NCI-H1694 treated with DMSO at 0.1 percent for 48 hours (cell line): ENCODE measurements around the gene SRXN1.

Source experiments
- DNase-seq: peaks from one replicate; lab custom pipeline; 2025; lab: John Stamatoyannopoulos, UW

SRXN1 gene

GRCh38 chr20:607476-607875 is 45.5 kb downstream of the SRXN1 start:
- DNase-seq = no peak

DNA sequence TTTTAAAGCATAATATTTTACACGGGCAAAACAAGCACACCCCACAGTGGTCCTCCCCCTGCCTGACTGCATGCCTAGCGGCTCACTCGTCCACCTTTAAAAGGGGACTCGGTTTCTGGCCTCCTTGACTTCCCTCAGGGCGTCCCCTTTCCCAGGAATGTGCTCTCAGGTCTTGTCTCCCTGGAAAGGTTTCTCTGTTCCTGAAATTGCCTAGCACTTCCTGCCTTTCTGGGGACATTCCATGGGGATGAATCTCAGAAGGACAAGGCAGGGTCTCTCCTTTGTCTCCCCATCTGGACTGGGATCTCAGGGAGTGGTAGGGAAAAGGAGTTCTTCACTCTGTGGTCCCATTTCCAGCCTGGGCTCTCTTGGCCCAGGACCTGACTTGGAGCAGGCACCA is 47.8 kb downstream of the SRXN1 start:
- no peak for DNase-seq

- no peak for DNase-seq
Observed at GRCh38 chr20:603116-603640, 49.8 kb downstream of the SRXN1 start.

DNA sequence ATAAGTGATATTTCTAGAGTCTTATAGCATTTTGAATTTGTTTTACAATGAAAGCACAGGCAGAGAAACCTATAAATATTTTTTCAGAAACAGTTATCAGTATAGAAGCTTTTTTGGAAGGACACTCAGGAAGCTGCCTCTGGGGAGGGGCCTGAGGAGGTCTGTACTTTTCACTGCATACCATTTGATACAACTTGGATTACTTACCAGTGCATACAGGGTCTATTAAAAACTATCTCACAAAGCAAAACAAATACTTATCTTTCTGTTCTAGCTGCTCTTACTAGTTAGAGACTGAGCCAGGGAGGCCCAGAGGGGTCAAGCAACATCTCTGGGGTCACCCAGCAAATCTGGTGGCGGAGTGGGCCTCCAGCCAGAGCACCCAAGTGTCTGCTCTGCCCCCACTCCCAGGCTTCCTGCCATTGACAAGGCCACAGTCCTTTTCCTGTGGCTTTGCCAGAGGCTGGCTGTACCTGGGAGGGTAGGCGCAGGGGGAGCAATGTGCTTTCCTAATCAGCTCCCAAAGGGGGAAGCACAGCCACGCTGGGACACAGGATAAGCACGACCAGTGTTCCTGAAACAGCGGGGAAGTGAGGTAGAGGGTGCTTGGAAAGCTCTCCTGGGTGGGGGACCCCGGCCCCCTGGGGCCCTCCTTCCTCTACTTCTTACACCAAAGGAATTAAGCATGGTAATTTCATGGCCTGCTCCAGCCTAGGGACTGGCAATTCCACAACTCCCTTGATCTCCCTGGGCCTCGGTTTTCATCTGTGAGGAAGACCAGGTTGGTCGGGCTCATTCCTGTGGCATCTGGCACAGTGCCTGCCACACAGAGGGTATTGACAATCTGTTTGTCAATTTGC is 50.7 kb downstream of the SRXN1 start:
- no peak for DNase-seq

DNA sequence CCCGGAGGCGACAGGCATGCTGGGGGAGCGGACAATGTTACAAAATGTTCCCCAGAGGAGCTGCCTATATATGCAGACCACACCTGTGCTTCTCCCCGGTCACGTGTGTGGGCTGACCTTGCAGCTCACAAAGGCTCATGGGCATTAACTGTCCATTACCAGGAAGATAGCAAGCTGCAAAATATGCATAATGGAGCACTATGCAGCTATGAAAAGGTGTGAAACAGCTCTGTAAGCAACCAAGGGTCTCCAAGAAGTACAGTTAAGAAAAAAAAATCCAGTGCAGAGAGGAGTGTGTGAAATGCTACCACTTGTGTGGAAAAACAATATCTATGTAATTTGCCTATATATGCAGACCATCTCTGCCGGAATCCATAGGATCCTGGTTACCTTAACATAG is 52.3 kb downstream of the SRXN1 start:
- DNase-seq = no peak

DNA sequence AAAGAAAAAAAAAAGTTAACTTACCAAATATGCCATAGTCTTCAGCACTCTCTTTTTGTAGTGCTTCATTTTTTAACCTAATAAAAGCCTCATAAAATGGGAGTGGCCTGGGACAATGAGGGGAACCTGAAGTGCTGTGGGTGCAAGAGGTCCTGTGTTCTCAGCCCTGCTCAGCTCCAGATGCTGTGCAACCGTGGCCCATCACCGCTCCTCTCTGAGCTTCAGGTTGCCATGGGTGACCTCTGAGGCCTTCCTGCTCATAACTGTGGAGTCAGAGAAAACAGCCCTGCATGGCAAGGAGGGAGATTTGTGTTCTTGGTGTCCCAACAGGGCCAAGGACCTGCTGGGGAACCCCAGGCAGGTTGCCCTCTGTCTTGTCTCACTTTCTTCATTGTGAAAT is 52.9 kb downstream of the SRXN1 start:
- no peak for DNase-seq

DNA sequence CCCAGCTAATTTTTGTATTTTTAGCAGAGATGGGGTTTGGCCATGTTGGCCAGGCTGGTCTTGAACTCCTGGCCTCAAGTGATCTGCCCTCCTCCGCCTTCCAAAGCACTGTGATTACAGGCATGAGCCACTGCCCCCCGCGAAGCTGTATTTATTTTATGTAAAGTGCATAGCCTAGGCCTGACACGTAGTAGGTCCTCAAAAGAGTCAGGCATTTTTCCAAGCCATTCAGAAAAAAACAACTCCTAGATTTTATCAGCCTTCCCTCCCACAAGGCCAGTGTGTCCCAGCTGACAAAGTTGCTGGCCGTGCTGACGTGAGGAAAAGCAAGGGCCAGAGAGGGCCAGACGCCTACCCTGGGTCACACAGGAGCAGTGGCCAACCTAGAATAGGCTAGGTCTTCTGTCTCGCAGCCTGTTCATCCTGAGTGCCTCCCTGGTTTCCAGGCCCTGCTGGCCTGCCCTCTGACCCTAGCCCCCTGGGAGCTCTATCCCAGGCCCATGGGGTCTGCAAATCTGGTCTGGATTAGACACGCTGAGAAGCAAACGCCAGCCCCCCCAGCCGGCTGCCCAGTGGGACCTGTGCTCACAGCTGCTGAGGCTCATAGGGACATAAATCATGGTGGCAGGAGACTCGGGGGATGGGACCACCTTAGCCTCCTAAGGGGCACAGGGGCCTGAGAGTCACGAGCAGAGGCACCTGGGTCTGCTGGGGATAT is 54.7 kb downstream of the SRXN1 start:
- DNase-seq = no peak

GRCh38 chr20:597560-597959 is 55.4 kb downstream of the SRXN1 start:
- DNase-seq = no peak
